Liver (tissue), 9 donors: ENCODE data around the gene SPR. TPM values are rescaled to one million over a fixed set of nuclear protein-coding genes. Genes with fewer than 3 reads are reported as not detected.

ENCODE experiments used
- DNase-seq: peaks from one replicate; pipeline ENCODE4 v3.0.0-alpha.2; 2017; ENCODE audit warnings: low spot score
- H3K27ac ChIP-seq, 2 donors: one replicate each; pipeline ENCODE4 v1.7.0; 2013; ENCODE audit warnings: inconsistent platforms in 2 of 2, low read length in 2 of 2, control low read depth in 1 of 2, low read depth in 1 of 2, mild to moderate bottlenecking in 1 of 2
- H3K27me3 ChIP-seq, 4 donors: one replicate each; pipeline versions ENCODE4 v1.6.1 to v1.7.0; 2013; ENCODE audit warnings: low read length in 3 of 4, inconsistent platforms in 1 of 4, mild to moderate bottlenecking in 1 of 4, moderate library complexity in 1 of 4; ENCODE audit not compliant: control insufficient read depth in 4 of 4, insufficient read depth in 4 of 4
- H3K36me3 ChIP-seq, 4 donors: one replicate each; pipeline versions ENCODE4 v1.6.1 to v1.7.0; 2013; ENCODE audit warnings: low read length in 3 of 4, mild to moderate bottlenecking in 3 of 4, low read depth in 1 of 4, moderate library complexity in 1 of 4; ENCODE audit not compliant: control insufficient read depth in 4 of 4, insufficient read depth in 3 of 4
- H3K4me1 ChIP-seq, 4 donors: one replicate each; pipeline versions ENCODE4 v1.6.1 to v1.7.0; 2013; ENCODE audit warnings: low read length in 3 of 4, mild to moderate bottlenecking in 3 of 4, moderate library complexity in 1 of 4; ENCODE audit not compliant: control insufficient read depth in 4 of 4, insufficient read depth in 4 of 4
- H3K4me3 ChIP-seq, 3 donors: one replicate each; pipeline versions ENCODE4 v1.6.1 to v1.7.0; 2013; ENCODE audit warnings: low read length in 3 of 3, control low read depth in 1 of 3, low read depth in 1 of 3, mild to moderate bottlenecking in 1 of 3
- H3K9ac ChIP-seq, 2 donors: one replicate each; pipeline ENCODE4 v1.7.0; 2013; ENCODE audit warnings: low read length in 2 of 2, mild to moderate bottlenecking in 2 of 2, moderate library complexity in 2 of 2, control low read depth in 1 of 2, low read depth in 1 of 2
- H3K9me3 ChIP-seq, 4 donors: one replicate each; pipeline versions ENCODE4 v1.6.1 to v1.7.0; 2013; ENCODE audit warnings: low read length in 3 of 4; ENCODE audit not compliant: control insufficient read depth in 4 of 4
- EGR1 ChIP-seq, 2 donors: IDR thresholded peaks; 2 replicates each; pipeline ENCODE4 v1.6.1; 2016 to 2018; ENCODE audit warnings: antibody characterized with exemption in 2 of 2, low read depth in 2 of 2
- GABPA ChIP-seq, 2 donors: IDR thresholded peaks in 1 of 2; conservative IDR thresholded peaks in 1 of 2; 2 replicates each; pipeline ENCODE4 v1.6.1; 2016; ENCODE audit warnings: antibody characterized with exemption in 2 of 2, mild to moderate bottlenecking in 1 of 2, moderate library complexity in 1 of 2
- HNF4A ChIP-seq, 2 donors: conservative IDR thresholded peaks; 2 replicates each; pipeline ENCODE4 v1.6.1; 2016; ENCODE audit warnings: antibody characterized with exemption in 2 of 2, mild to moderate bottlenecking in 2 of 2
- HNF4G ChIP-seq: IDR thresholded peaks from 2 replicates; pipeline ENCODE4 v1.6.1; 2016; ENCODE audit warnings: antibody characterized with exemption
- NR2F2 ChIP-seq: IDR thresholded peaks from 2 replicates; pipeline ENCODE4 v1.6.1; 2016; ENCODE audit warnings: antibody characterized with exemption
- RAD21 ChIP-seq, 2 donors: IDR thresholded peaks; 2 replicates each; pipeline ENCODE4 v1.6.1; 2016; ENCODE audit warnings: antibody characterized with exemption in 2 of 2, mild to moderate bottlenecking in 2 of 2
- WGBS: extraction: QIAGEN DNeasy Blood & Tissue Kit; methylation state at CpG from one replicate; pipeline ENCODE4 v1.1.7; 2013; 5-methylcytosine and 5-hydroxymethylcytosine counted together
- polyA plus RNA-seq, 2 donors: library from polyadenylated mRNA; stranded (reverse) in 1 of 2; unstranded in 1 of 2; fragments of 200-250 nt in 1 of 2; fragments of >200 nt in 1 of 2; fragmentation: Nextera tagmentation in 1 of 2; extraction: Ambion mirVana in 1 of 2; gene quantifications; one replicate each; pipeline versions ENCODE4 v1.2.1 to v1.2.3, GENCODE V29; 2013 to 2015
- total RNA-seq, 2 donors: library from RNA; depleted of rRNA; stranded (reverse); fragments of >200 nt; gene quantifications; one replicate each; pipeline ENCODE4 v1.2.3, GENCODE V29; 2014
- TF ChIP-seq, protein P1 (sequence below): IDR thresholded peaks from 2 replicates; pipeline ENCODE4 v1.6.1; 2016; ENCODE audit warnings: antibody characterized with exemption, mild to moderate bottlenecking
- TF ChIP-seq, protein P2 (sequence below): IDR thresholded peaks from 2 replicates; pipeline ENCODE4 v1.6.1; 2016; ENCODE audit warnings: antibody characterized with exemption
- TF ChIP-seq, protein P3 (sequence below): fragments of 150-350 bp; IDR thresholded peaks from 2 replicates; pipeline ENCODE4 v1.5.1; 2017; ENCODE audit warnings: improper control_type of control experiment, low read depth, low read length; ENCODE audit not compliant: missing input control
- TF ChIP-seq, protein P4 (sequence below): IDR thresholded peaks from 2 replicates; pipeline ENCODE4 v1.6.1; 2016; ENCODE audit warnings: antibody characterized with exemption
- donor health status: healthy.
- donor health status: healthy.
- donor health status: healthy.
- donor health status: healthy.
- donor health status: healthy.

The SPR gene
- total and polyA plus RNA-seq, 4 donors = 13.6 to 60.8 (median 53.1) TPM

DNA sequence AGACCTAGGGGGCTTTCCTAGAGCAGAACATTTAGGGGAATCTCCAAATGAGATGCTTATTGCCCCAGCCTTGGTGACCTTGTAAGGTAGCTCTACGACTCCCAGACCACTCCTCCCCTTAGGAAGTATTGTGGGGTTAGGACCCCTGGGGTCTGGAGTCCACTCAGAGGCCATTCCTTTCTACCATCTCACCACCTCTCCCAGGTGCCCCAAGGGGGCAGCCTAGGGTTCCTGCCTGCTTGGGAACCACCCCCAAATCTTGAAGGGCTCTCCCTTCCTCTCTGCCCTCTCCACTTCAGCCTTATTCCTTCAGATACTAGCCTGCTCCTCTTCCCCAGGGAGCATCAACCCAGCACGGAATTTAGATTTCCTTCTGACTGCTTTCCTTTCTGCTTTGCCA lies 43.9 kb upstream of the SPR start (continued):
- TF ChIP-seq GABPA (IDR thresholded peaks at IDR 0.05 in 1 of 2, conservative IDR thresholded peaks at IDR 0.05 in 1 of 2) = no peak

DNA sequence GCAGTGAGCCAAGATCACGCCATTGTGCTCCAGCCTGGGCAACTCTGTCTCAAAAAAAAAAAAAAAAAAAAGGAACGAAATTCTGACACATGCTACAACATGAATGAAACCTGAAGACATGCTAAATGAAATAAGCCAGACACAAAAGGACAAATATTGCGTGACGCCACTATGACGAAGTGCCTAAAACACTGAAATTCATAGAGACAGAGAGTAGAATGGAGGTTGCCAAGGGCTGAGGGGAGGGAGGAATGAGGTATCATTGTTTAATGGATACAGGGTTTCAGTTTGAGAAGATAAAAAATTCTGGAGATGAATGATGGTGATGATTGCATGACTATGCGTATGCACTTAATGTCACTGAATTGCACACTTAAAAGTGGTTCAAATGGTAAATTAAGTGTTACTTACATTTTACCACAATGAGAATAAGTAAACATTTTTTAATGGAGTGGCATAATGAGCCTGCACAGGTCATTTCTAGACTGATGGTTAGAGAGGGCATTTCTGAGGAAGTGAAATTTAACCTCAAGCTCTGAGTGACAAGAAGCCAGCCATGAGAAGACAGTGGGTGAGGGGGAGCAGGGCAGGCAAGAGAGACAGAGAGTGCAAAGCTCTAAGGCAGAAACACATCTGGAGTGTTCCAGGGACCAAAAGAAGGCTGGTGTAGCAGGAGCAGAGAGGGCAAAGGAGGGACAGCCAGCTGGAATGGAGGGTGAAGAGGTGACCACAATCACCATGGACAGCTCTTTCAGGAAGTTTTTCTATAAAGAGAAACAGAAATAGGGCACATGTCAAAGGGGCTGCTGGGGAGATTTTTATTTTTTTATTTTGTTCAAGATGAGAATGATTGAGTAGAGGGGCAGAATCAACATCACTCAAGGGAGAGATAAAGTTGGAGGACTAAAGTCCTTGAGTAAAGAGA lies 40.8 kb upstream of the SPR start:
- no peaks in the 10 kb centered on the region for H3K36me3 ChIP-seq
- no peak for DNase-seq
- no peaks in the 10 kb centered on the region for H3K4me1 ChIP-seq
- no peak overlapping the region for H3K4me3 ChIP-seq
- TF ChIP-seq EGR1 (IDR thresholded peaks at IDR 0.05; ENCODE audit: low read depth in 2 of 2) (no peak), HNF4G (no peak), RAD21 (IDR thresholded peaks at IDR 0.05) (no peak), NR2F2 (no peak), HNF4A (conservative IDR thresholded peaks at IDR 0.05) (no peak)
- TF ChIP-seq, protein P1, sequence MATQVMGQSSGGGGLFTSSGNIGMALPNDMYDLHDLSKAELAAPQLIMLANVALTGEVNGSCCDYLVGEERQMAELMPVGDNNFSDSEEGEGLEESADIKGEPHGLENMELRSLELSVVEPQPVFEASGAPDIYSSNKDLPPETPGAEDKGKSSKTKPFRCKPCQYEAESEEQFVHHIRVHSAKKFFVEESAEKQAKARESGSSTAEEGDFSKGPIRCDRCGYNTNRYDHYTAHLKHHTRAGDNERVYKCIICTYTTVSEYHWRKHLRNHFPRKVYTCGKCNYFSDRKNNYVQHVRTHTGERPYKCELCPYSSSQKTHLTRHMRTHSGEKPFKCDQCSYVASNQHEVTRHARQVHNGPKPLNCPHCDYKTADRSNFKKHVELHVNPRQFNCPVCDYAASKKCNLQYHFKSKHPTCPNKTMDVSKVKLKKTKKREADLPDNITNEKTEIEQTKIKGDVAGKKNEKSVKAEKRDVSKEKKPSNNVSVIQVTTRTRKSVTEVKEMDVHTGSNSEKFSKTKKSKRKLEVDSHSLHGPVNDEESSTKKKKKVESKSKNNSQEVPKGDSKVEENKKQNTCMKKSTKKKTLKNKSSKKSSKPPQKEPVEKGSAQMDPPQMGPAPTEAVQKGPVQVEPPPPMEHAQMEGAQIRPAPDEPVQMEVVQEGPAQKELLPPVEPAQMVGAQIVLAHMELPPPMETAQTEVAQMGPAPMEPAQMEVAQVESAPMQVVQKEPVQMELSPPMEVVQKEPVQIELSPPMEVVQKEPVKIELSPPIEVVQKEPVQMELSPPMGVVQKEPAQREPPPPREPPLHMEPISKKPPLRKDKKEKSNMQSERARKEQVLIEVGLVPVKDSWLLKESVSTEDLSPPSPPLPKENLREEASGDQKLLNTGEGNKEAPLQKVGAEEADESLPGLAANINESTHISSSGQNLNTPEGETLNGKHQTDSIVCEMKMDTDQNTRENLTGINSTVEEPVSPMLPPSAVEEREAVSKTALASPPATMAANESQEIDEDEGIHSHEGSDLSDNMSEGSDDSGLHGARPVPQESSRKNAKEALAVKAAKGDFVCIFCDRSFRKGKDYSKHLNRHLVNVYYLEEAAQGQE = no peak
- TF ChIP-seq, protein P2, sequence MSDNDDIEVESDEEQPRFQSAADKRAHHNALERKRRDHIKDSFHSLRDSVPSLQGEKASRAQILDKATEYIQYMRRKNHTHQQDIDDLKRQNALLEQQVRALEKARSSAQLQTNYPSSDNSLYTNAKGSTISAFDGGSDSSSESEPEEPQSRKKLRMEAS = no peak
- TF ChIP-seq, protein P3, sequence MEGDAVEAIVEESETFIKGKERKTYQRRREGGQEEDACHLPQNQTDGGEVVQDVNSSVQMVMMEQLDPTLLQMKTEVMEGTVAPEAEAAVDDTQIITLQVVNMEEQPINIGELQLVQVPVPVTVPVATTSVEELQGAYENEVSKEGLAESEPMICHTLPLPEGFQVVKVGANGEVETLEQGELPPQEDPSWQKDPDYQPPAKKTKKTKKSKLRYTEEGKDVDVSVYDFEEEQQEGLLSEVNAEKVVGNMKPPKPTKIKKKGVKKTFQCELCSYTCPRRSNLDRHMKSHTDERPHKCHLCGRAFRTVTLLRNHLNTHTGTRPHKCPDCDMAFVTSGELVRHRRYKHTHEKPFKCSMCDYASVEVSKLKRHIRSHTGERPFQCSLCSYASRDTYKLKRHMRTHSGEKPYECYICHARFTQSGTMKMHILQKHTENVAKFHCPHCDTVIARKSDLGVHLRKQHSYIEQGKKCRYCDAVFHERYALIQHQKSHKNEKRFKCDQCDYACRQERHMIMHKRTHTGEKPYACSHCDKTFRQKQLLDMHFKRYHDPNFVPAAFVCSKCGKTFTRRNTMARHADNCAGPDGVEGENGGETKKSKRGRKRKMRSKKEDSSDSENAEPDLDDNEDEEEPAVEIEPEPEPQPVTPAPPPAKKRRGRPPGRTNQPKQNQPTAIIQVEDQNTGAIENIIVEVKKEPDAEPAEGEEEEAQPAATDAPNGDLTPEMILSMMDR = no peak
- TF ChIP-seq, protein P4, sequence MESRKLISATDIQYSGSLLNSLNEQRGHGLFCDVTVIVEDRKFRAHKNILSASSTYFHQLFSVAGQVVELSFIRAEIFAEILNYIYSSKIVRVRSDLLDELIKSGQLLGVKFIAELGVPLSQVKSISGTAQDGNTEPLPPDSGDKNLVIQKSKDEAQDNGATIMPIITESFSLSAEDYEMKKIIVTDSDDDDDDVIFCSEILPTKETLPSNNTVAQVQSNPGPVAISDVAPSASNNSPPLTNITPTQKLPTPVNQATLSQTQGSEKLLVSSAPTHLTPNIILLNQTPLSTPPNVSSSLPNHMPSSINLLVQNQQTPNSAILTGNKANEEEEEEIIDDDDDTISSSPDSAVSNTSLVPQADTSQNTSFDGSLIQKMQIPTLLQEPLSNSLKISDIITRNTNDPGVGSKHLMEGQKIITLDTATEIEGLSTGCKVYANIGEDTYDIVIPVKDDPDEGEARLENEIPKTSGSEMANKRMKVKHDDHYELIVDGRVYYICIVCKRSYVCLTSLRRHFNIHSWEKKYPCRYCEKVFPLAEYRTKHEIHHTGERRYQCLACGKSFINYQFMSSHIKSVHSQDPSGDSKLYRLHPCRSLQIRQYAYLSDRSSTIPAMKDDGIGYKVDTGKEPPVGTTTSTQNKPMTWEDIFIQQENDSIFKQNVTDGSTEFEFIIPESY = no peak
- 83% methylated on average over 6 of the region's 6 CpGs for WGBS
- no peaks in the 10 kb centered on the region for H3K9me3 ChIP-seq
- no peaks in the 10 kb centered on the region for H3K27me3 ChIP-seq
- no peak overlapping the region for H3K9ac ChIP-seq
- no peak overlapping the region for H3K27ac ChIP-seq
